Keratinocyte (primary cell): ENCODE data around the gene ALKAL2. TPM values are rescaled to one million over a fixed set of nuclear protein-coding genes. Genes with fewer than 3 reads are reported as not detected.
A peak's percentile ranks its signal among the peaks of the same experiment; 100 is the strongest.

Experiments used
- DNase-seq: peaks from one replicate; pipeline ENCODE4 v3.0.0-alpha.2; 2011; ENCODE audit warnings: low read depth, missing footprints, low spot score
- FAIRE-seq: peaks from 2 replicates; lab custom pipeline; 2011; peaks lifted over from hg19 to GRCh38; lab: Jason Lieb, UNC
- H2AFZ ChIP-seq: 2 replicates; pipeline ENCODE4 v1.6.0; 2012; ENCODE audit warnings: low read length, control low read depth, inconsistent platforms; ENCODE audit not compliant: control insufficient read depth
- H3K27ac ChIP-seq: 2 replicates; pipeline ENCODE4 v1.5.1; 2011; ENCODE audit warnings: low read length; ENCODE audit not compliant: control insufficient read depth, insufficient read depth
- H3K27me3 ChIP-seq: 3 replicates; pipeline ENCODE4 v1.6.0; 2011; ENCODE audit warnings: low read length; ENCODE audit not compliant: control insufficient read depth, insufficient read depth; ENCODE audit errors: extremely low read depth
- H3K36me3 ChIP-seq, 2 experiments: 2 replicates in 1 of 2; 3 replicates in 1 of 2; pipeline ENCODE4 v1.5.1; 2011; ENCODE audit warnings: low read length in 2 of 2, mild to moderate bottlenecking in 1 of 2; ENCODE audit not compliant: control insufficient read depth in 2 of 2, insufficient read depth in 2 of 2; ENCODE audit errors: extremely low read depth in 1 of 2
- H3K4me1 ChIP-seq: 3 replicates; pipeline ENCODE4 v1.5.1; 2011; ENCODE audit warnings: low read length; ENCODE audit not compliant: control insufficient read depth, insufficient read depth; ENCODE audit errors: extremely low read depth
- H3K4me2 ChIP-seq: 3 replicates; pipeline ENCODE4 v1.6.0; 2011; ENCODE audit warnings: low read depth, low read length; ENCODE audit not compliant: control insufficient read depth, insufficient read depth; ENCODE audit errors: extremely low read depth
- H3K4me3 ChIP-seq, 3 experiments: fragments of 200-600 bp in 1 of 3; sonication (generic) in 1 of 3; 2 replicates in 2 of 3; 3 replicates in 1 of 3; pipeline ENCODE4 v1.5.1; 2011 to 2016; ENCODE audit warnings: low read length in 3 of 3, mild to moderate bottlenecking in 3 of 3, control low read depth in 2 of 3, inconsistent platforms in 1 of 3, low read depth in 1 of 3, mixed read lengths in 1 of 3, mixed run types in 1 of 3, moderate library complexity in 1 of 3; ENCODE audit not compliant: control insufficient read depth in 2 of 3, insufficient read depth in 2 of 3; ENCODE audit errors: extremely low read depth in 1 of 3
- H3K79me2 ChIP-seq: 2 replicates; pipeline ENCODE4 v1.6.0; 2012; ENCODE audit warnings: low read length; ENCODE audit not compliant: control insufficient read depth, insufficient read depth
- H3K9ac ChIP-seq: 3 replicates; pipeline ENCODE4 v1.6.0; 2011; ENCODE audit warnings: low read length; ENCODE audit not compliant: control insufficient read depth, insufficient read depth; ENCODE audit errors: extremely low read depth
- H3K9me1 ChIP-seq: 3 replicates; pipeline ENCODE4 v1.6.0; 2011; ENCODE audit warnings: low read length; ENCODE audit not compliant: control insufficient read depth, insufficient read depth; ENCODE audit errors: extremely low read depth
- H3K9me3 ChIP-seq: 2 replicates; pipeline ENCODE4 v1.5.1; 2012; ENCODE audit warnings: low read depth, low read length; ENCODE audit not compliant: control insufficient read depth
- H4K20me1 ChIP-seq: 3 replicates; pipeline ENCODE4 v1.6.0; 2011; ENCODE audit warnings: low read length; ENCODE audit not compliant: control insufficient read depth, insufficient read depth; ENCODE audit errors: extremely low read depth
- EZH2 ChIP-seq: IDR thresholded peaks from one replicate; pipeline ENCODE4 v1.6.1; 2012; ENCODE audit warnings: inconsistent platforms, mild to moderate bottlenecking, low read length, moderate library complexity
- dilution Hi-C: fragments of 300-500 bp; cut with MboI; formaldehyde crosslinking; loops from one replicate; pipeline ENCODE4 v1.7.0; 2020; ENCODE audit warnings: low sequenced_read_pairs; ENCODE audit not compliant: extremely low pct_ligation_motif_present
- polyA plus RNA-seq, 5 experiments: library from polyadenylated mRNA; depleted of rRNA in 3 of 5; stranded (reverse) in 3 of 5; stranded (forward) in 1 of 5; unstranded in 1 of 5; fragments of >200 nt; gene quantifications; 1 replicate in 1 of 5; 2 replicates in 3 of 5; 3 replicates in 1 of 5; pipeline versions ENCODE4 v1.2.1 to v1.2.3, GENCODE V29; 2011 to 2012; ENCODE audit warnings: missing spikeins in 2 of 5, low read depth in 1 of 5, low replicate concordance in 1 of 5
- TF ChIP-seq, protein P1 (sequence below), 3 experiments: IDR thresholded peaks in 1 of 3; conservative IDR thresholded peaks in 1 of 3; optimal IDR thresholded peaks in 1 of 3; 2 replicates in 2 of 3; 3 replicates in 1 of 3; pipeline versions ENCODE3 to v1.5.1; 2011; ENCODE audit warnings: low read length in 3 of 3, mild to moderate bottlenecking in 3 of 3, moderate library complexity in 2 of 3, control low read depth in 1 of 3, inconsistent platforms in 1 of 3; ENCODE audit not compliant: insufficient read depth in 2 of 3; ENCODE audit errors: extremely low read depth in 1 of 3

ALKAL2 gene
- polyA plus RNA-seq, 1 donor (not counting 4 experiments of a cell fraction or from before 2014, with no cell fraction given) = not detected

DNA sequence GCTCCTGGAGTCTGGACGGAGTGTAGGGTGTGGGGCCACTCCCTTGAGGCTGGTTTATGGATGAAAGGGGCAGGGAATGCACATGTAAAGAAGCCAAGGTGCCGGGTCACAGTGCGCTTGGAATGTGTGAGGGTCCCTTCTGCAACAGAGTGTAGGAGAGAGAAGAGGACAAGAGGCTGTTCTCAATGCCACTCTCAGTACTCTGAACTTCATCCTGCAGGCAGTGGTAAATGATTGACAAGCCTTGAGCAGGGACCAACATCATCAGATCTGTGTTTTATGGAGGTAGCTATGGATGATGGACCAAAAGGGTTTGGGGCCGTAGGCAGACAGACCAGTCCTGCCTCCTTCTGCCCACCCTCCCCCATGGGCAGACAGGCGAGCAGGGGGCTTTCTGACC, 7.2 kb upstream of the ALKAL2 start:
- Histone ChIP-seq H3K4me3 (no peak overlapping the region), H3K4me2 (no peak overlapping the region), H3K79me2 (no peaks in the 10 kb centered on the region), H3K36me3 (no peaks in the 10 kb centered on the region), H3K9ac (no peak overlapping the region), H4K20me1 (no peaks in the 10 kb centered on the region), H3K9me3 (no peaks in the 10 kb centered on the region), H3K27me3 (peaks cover 12% of the 10 kb centered on the region), H3K4me1 (no peaks in the 10 kb centered on the region), H2AFZ (no peak overlapping the region), H3K9me1 (no peaks in the 10 kb centered on the region), H3K27ac (no peak overlapping the region)
- DNase-seq (no peak), FAIRE-seq (no peak)
- dilution Hi-C loops = no loop called here
- TF ChIP-seq, protein P1, sequence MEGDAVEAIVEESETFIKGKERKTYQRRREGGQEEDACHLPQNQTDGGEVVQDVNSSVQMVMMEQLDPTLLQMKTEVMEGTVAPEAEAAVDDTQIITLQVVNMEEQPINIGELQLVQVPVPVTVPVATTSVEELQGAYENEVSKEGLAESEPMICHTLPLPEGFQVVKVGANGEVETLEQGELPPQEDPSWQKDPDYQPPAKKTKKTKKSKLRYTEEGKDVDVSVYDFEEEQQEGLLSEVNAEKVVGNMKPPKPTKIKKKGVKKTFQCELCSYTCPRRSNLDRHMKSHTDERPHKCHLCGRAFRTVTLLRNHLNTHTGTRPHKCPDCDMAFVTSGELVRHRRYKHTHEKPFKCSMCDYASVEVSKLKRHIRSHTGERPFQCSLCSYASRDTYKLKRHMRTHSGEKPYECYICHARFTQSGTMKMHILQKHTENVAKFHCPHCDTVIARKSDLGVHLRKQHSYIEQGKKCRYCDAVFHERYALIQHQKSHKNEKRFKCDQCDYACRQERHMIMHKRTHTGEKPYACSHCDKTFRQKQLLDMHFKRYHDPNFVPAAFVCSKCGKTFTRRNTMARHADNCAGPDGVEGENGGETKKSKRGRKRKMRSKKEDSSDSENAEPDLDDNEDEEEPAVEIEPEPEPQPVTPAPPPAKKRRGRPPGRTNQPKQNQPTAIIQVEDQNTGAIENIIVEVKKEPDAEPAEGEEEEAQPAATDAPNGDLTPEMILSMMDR (optimal IDR thresholded peaks at IDR 0.05 in 1 of 3, IDR thresholded peaks at IDR 0.05 in 1 of 3, conservative IDR thresholded peaks at IDR 0.05 in 1 of 3; ENCODE audit: extremely low read depth in 1 of 3, insufficient read depth in 2 of 3, low read length in 3 of 3) = no peak
- no peak for TF ChIP-seq EZH2

DNA sequence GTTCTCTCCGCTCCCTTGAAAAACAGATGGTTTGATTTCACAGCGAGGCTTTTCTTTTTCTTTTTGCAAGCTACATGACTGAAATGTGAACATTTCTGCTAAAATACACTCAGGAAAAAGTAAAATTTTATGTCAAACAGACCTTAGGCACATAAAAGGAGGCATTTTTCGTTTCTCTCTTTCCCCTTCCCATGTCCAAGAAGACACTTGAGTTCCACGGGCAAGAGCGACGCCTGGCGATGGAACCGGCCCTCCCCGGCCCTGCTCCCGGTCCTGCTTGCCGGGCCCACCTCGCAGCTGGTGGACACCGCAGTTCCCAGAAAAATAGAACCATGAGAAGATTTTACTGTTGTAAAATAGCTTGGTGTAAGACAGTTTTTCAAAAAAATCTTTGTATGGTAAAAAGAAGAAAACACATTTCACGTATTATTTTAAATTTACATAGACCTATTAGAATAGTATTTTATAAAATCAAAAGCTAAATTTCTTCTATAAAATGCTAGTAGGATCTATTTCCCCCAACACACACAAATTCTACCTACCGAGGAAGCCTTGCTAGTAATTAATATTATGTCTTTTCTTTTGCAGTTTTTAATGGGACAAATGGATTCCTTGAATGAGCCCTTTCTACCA, 2.3 kb upstream of the ALKAL2 start:
- H3K9me1 ChIP-seq = no peaks in the 10 kb centered on the region

More for the DNA sequence above, 2.3 kb upstream of the ALKAL2 start:
- H3K9ac ChIP-seq = peak overlapping the region; percentile 37
- H3K27ac ChIP-seq = no peak overlapping the region
- dilution Hi-C loops = no loop called here
- no peaks in the 10 kb centered on the region for H3K36me3 ChIP-seq
- TF ChIP-seq, protein P1 (optimal IDR thresholded peaks at IDR 0.05 in 1 of 3, IDR thresholded peaks at IDR 0.05 in 1 of 3, conservative IDR thresholded peaks at IDR 0.05 in 1 of 3; ENCODE audit: extremely low read depth in 1 of 3, insufficient read depth in 2 of 3, low read length in 3 of 3) = peak; percentile 70 to 87 (median 82)
- TF ChIP-seq EZH2 = no peak
- H3K79me2 ChIP-seq = no peaks in the 10 kb centered on the region
- peak overlapping the region; percentile 53 to 74 (median 72) for H3K4me3 ChIP-seq
- peaks cover 24% of the 10 kb centered on the region for H3K27me3 ChIP-seq
- peak overlapping the region; percentile 77 for H2AFZ ChIP-seq
- H3K4me2 ChIP-seq = peak overlapping the region; percentile 94
- no peaks in the 10 kb centered on the region for H4K20me1 ChIP-seq
- no peaks in the 10 kb centered on the region for H3K9me3 ChIP-seq
- no peak for DNase-seq
- peaks cover 5% of the 10 kb centered on the region for H3K4me1 ChIP-seq
- FAIRE-seq = peak; percentile 41
